Mucosa of descending colon (tissue), 3 donors: ENCODE data around the gene ACOT7. TPM values are rescaled to one million over a fixed set of nuclear protein-coding genes. Genes with fewer than 3 reads are reported as not detected.

ENCODE experiments used
- ATAC-seq: fragments of 200-7000 bp; cut with Tn5 transposase; one replicate; pipeline ENCODE4 v1.9.1; 2020; ENCODE audit warnings: mild to moderate bottlenecking, moderate library complexity
- DNase-seq, 3 donors: peaks; one replicate each; pipeline ENCODE4 v3.0.0-alpha.2; 2020
- H3K36me3 ChIP-seq: fragments of 200-600 bp; one replicate; pipeline ENCODE4 v1.8.0; 2021; ENCODE audit warnings: low read depth, mild to moderate bottlenecking
- H3K4me1 ChIP-seq: fragments of 200-600 bp; one replicate; pipeline ENCODE4 v1.8.0; 2021; ENCODE audit warnings: low read depth, mild to moderate bottlenecking
- H3K4me3 ChIP-seq: fragments of 200-600 bp; one replicate; pipeline ENCODE4 v1.8.0; 2021; ENCODE audit warnings: mild to moderate bottlenecking
- H3K9me3 ChIP-seq: fragments of 200-600 bp; one replicate; pipeline ENCODE4 v1.8.0; 2021; ENCODE audit warnings: mild to moderate bottlenecking
- intact Hi-C, 2 donors: fragments of 100-400 bp; cut with DNase I in 1 of 2; cut with micrococcal nuclease in 1 of 2; formaldehyde crosslinking; loops; one replicate each; pipeline versions ENCODE4 v1.11.0 to v1.11.1; 2022; cut with DNase I, micrococcal nuclease
- total RNA-seq, 3 donors: library from RNA; stranded (reverse); fragmentation: NEBNext Ultra II Directional in 2 of 3; extraction: Animal tissue kit (Norgen Biotek cat#: 25700) in 2 of 3; gene quantifications; one replicate each; pipeline versions ENCODE4 v1.2.1 to v1.2.4, GENCODE V29; 2021 to 2023
- TF ChIP-seq, protein P1 (sequence below): fragments of 200-600 bp; IDR thresholded peaks from one replicate; pipeline ENCODE4 v1.8.0; 2022; ENCODE audit warnings: antibody characterized with exemption, mild to moderate bottlenecking
- donor health status: DM: no; HTN: no; CAD: no; lungs with moderate emphysema.
- donor health status: DM: no; HTN: no; CAD: no.
- donor health status: DM: no; HTN: yes; CAD: no.

ACOT7 gene
- total RNA-seq, 3 donors from 2014 or later: 37.9 to 60.1 (median 42.7) TPM

DNA sequence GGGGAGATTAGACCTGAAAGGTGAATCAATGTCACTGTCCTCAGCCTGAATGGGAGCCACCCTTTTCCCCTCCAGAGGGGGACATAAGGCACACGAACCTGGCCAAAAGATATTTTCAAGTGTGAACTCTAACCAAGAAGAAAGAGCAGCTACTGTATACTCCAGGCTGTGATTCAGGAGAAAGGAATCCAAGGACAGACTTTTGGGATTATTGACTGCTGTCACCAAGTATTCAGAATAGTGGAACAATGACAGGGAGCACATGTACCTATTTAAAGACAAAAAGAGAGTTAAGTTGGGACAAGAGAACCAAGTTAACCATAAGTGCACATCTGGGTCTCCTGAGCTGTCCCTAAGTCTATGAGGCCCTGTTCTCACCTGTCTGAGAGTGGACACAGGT is 160.2 kb downstream of the ACOT7 start:
- TF ChIP-seq, protein P1, sequence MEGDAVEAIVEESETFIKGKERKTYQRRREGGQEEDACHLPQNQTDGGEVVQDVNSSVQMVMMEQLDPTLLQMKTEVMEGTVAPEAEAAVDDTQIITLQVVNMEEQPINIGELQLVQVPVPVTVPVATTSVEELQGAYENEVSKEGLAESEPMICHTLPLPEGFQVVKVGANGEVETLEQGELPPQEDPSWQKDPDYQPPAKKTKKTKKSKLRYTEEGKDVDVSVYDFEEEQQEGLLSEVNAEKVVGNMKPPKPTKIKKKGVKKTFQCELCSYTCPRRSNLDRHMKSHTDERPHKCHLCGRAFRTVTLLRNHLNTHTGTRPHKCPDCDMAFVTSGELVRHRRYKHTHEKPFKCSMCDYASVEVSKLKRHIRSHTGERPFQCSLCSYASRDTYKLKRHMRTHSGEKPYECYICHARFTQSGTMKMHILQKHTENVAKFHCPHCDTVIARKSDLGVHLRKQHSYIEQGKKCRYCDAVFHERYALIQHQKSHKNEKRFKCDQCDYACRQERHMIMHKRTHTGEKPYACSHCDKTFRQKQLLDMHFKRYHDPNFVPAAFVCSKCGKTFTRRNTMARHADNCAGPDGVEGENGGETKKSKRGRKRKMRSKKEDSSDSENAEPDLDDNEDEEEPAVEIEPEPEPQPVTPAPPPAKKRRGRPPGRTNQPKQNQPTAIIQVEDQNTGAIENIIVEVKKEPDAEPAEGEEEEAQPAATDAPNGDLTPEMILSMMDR: no peak
- peaks cover 11% of the 10 kb centered on the region for H3K4me1 ChIP-seq
- DNase-seq: no peak
- no peak for ATAC-seq
- intact Hi-C loops: no loop called here
- H3K9me3 ChIP-seq: no peaks in the 10 kb centered on the region
- H3K36me3 ChIP-seq: no peaks in the 10 kb centered on the region
- H3K4me3 ChIP-seq: no peak overlapping the region

DNA sequence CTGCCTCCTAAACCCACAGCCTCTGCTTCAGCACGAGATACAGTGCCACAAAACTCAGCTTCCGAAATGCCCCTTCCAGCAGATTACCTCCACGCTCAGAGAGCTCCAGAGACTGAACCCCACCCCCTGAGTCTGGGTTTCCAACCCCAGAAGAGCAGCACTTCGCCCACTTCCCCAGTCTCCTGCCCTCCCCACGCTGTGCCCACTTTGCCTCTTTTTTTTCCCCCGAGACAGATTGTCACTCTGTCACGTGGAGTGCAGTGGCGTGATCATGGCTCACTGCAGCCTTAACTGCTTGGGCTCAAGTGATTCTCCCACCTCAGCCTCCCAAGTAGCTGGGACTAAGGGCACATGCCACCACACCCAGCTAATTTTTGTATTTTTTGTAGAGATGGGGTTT is 167.9 kb downstream of the ACOT7 start:
- ATAC-seq: no peak
- intact Hi-C loops: no loop called here
- no peaks in the 10 kb centered on the region for H3K9me3 ChIP-seq

DNA sequence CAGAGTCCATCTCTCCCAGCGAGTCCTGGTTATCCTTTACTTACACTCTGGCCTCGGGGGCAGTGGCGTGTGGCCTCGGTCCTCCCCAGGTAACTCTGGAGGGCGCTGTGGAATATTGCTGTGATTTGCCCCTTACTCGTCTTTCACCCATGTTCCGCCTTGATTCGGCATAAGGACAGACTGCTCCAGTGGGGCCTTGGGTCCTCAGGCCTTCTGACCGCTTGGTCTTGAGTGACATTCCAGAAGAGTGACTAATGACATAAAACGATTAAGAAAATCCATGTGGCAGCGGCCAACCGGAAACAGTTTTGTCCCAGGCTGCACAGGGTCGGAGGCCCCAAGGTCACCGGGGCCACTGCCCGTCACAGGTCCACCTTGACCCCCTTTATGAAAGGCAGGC is 168.8 kb downstream of the ACOT7 start:
- H3K9me3 ChIP-seq: no peaks in the 10 kb centered on the region
- no peaks in the 10 kb centered on the region for H3K36me3 ChIP-seq
- H3K4me1 ChIP-seq: no peaks in the 10 kb centered on the region
- TF ChIP-seq, protein P1: no peak
- intact Hi-C loops: no loop called here
- no peak overlapping the region for H3K4me3 ChIP-seq
- DNase-seq: no peak
- ATAC-seq: no peak

More for the DNA sequence above, 167.9 kb downstream of the ACOT7 start:
- no peaks in the 10 kb centered on the region for H3K36me3 ChIP-seq
- no peaks in the 10 kb centered on the region for H3K4me1 ChIP-seq
- no peak for DNase-seq
- no peak overlapping the region for H3K4me3 ChIP-seq
- TF ChIP-seq, protein P1: no peak

DNA sequence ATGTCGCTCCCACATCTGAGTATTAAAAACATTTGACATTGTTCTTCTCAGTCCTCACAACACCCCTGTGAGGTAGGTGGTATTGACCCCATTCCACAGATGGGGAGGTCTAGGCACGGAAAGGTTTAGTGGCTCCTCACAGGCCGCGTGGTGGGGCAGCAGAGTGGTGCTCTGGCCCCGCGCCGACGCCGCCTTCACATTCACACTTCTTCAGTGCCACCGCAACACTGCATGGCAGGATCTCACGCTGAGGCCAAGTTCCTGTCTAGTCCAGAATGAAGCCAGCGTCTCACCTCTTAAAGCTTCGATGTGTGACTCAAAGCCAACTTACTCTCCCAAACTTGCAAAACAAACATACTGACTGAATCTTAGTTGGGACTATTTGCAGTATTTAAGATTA is 169.9 kb downstream of the ACOT7 start:
- Histone ChIP-seq H3K9me3 (no peaks in the 10 kb centered on the region), H3K36me3 (no peaks in the 10 kb centered on the region), H3K4me1 (no peaks in the 10 kb centered on the region), H3K4me3 (no peak overlapping the region)
- intact Hi-C loops: no loop called here
- no peak for DNase-seq
- ATAC-seq: no peak
- TF ChIP-seq, protein P1: no peak

DNA sequence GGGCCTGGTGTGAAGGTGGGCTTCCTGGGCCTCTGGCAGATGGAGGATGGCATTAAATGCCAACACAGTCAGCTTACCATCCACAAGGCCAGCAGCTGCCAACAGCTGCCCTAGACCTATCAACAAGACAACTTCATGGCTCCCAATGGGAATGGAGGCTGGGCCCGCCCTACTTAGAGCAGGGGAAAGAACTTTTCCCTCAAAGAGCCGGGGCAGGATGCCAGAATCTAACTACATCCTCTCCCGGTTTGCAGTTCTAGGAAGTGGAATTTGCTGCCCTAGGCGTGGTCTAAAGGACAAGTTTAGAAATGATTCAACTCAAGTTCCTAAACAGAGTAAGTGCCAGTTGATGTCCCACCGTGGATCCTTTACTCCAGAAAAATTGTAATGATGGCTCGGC is 170.9 kb downstream of the ACOT7 start:
- DNase-seq (peak in 1 of 3 donors; percentile 69), ATAC-seq (peak; percentile 68)
- H3K4me1 ChIP-seq: no peaks in the 10 kb centered on the region
- no peaks in the 10 kb centered on the region for H3K9me3 ChIP-seq
- no peaks in the 10 kb centered on the region for H3K36me3 ChIP-seq
- TF ChIP-seq, protein P1: no peak
- intact Hi-C loops: no loop called here
- H3K4me3 ChIP-seq: no peak overlapping the region

DNA sequence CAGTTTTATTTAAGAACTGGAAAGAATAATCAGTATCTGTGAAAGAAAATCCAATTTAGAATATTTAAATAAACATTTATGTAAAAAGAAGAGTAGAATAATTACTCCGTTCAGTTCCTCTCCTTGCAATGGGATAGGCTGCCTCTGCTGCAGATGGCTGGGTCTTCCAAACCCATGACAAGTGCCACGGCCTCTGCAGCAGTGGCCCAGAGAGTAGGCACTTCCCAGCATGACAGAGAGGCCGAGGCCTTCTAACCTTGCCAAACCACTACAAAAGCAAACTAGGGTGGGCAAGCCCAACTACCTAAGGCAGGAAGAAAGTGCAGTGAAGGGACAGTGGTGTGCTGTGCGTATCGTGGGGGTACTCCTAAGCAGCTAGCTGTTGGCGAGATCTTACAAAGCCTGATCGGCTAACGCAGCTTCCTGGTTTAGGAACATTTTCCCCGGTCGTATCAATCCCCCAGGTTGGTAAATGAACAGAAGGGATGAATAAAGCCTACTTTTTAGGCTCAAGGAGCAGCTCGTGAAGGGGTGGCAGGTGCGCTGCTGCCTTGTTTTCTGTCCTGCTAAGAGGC is 172.3 kb downstream of the ACOT7 start:
- DNase-seq: no peak
- intact Hi-C loops: no loop called here
- TF ChIP-seq, protein P1: no peak
- Histone ChIP-seq H3K4me3 (no peak overlapping the region), H3K9me3 (no peaks in the 10 kb centered on the region), H3K4me1 (no peaks in the 10 kb centered on the region), H3K36me3 (no peaks in the 10 kb centered on the region)
- ATAC-seq: no peak
